Stimulated activated CD4-positive, alpha-beta T cell treated with anti-CD3 and anti-CD28 coated beads, Interleukin-2, amount 100 ng/mL, for 48 hours (primary cell): ENCODE data around the gene GRIA4.

Experiments
- DNase-seq, 2 donors: peaks; one replicate each; pipeline ENCODE4 v3.0.0-alpha.2; 2020

Gene GRIA4

GRCh38 chr11:106014035-106014434, 404.2 kb downstream of the GRIA4 start:
- DNase-seq = no peak

- no peak for DNase-seq
These were observed 404.7 kb downstream of the GRIA4 start for GRCh38 chr11:106014620-106015019.

GRCh38 chr11:106015066-106015465, 405.2 kb downstream of the GRIA4 start:
- DNase-seq = no peak

- DNase-seq = no peak
These were observed 407.2 kb downstream of the GRIA4 start for GRCh38 chr11:106017093-106017492.

- DNase-seq = no peak
These were observed 411.5 kb downstream of the GRIA4 start for GRCh38 chr11:106021181-106021966.

GRCh38 chr11:106021967-106022794, 412.3 kb downstream of the GRIA4 start, which contains the start of gene MSANTD4:
MSANTD4 (minus strand) TSS chr11:106022240; CDS start chr11:106010917, 11,323 bp downstream.
- peak; percentile 95 to 96 for DNase-seq

- no peak for DNase-seq
These were observed 413.0 kb downstream of the GRIA4 start for GRCh38 chr11:106022795-106023275.

- no peak for DNase-seq
These were observed 420.7 kb downstream of the GRIA4 start for GRCh38 chr11:106030609-106031008.

GRCh38 chr11:106031202-106031810, 421.4 kb downstream of the GRIA4 start:
- no peak for DNase-seq
